Activated CD4-positive, CD25-positive, alpha-beta regulatory T cell treated with anti-CD3 and anti-CD28 coated beads, Interleukin-2, amount 50 U/mL, for 72 hours (primary cell): ENCODE results near the gene XRCC5.
"Not testable (repeated sequence)": the region's sequence is repeated elsewhere in the genome, so short reads cannot be mapped to it uniquely, and the experiment has no call there.

ENCODE experiments used
- DNase-seq: peaks from one replicate; pipeline ENCODE4 v3.0.0; 2021

Gene XRCC5

GRCh38 chr2:216108967-216109921, at the start of gene XRCC5:
XRCC5 (plus strand) TSS chr2:216109348; CDS start chr2:216109437, 89 bp downstream.
- peak; percentile 95 for DNase-seq

DNA sequence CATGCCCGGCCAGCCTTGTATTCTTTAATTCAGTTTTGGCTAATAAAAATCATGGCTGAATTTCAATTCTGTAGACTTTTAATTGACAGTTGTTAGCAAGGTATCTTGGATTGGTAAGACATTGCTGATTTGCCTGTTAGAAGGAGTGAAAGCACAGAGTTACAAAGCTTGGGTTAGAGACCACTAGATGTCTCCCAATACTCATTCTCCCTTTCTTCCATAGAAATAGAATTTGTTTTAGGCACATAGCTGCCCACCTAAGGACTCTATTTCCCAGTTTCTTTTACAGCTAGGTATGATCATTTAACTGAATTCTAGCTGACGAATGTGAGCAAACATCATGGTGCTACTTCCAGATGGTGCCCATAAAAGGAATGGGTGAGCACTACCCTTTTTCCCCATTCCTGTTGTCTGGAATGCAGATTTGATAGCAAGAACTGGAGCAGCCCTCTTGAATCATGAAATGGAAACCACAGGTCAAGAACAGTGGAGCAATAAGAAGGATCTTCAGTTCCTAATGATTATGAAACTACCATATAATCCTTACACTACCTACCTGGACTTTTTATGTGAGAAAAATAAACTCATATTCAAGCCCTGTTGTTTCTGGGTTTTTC, 45.0 kb upstream of the XRCC5 start:
- no peak for DNase-seq

DNA sequence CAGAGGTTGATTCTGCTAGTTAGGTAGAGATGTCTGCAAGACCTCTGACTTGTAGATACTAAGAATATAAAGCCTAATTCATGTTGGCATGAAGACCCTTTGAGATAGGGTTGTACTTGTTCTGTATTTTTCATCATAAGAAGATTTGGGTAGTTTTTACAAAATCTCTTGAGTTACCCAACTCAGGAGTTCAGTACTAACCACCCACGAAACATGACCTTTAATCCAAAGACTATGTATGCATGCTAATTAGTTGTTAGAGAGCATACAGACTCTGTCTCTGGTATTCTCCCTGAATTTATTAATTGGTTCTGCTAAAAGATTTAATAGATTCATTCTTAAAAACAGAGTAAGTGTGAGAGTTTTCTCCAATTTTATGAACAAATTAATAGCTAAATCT, 44.5 kb upstream of the XRCC5 start:
- no peak for DNase-seq

DNA sequence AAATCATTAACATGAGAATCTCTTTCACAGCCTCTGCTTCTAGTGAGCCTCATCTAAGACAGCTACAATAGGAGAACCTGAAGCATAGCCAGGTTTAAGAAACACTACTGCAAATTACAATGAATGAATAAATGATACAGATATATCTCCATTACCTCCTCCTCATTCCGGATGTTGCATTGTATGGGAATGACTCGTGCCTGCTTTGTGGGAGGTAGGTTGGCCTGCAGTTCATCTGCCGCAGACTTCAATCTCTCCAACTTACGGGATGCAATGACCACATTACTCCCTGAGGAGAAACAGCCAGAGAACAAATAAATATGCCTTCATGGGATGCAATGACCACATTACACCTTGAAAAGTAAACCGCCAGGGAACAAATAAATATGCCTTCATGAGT, 42.9 kb upstream of the XRCC5 start:
- no peak for DNase-seq

DNA sequence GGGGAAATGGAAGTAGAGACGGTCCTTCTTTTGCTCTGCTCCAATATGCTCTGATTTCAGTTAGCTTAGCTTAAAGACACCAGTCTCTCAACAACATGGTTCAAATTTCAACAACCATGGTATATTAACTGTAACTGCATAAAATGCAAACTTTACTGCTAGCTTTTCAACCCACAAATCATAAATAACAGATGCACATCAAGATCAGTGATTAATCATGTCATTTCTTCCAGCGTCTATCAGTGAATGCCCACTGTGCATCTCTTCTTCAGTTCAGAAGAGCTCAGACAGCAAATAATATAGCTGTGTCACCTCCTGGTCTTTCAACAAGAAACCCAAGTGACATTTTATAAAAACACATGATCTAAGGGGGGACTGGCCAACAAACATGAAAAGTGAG, 40.1 kb upstream of the XRCC5 start:
- DNase-seq, result no peak

- DNase-seq, result no peak
Measured at GRCh38 chr2:216070195-216070594, 39.0 kb upstream of the XRCC5 start.

DNA sequence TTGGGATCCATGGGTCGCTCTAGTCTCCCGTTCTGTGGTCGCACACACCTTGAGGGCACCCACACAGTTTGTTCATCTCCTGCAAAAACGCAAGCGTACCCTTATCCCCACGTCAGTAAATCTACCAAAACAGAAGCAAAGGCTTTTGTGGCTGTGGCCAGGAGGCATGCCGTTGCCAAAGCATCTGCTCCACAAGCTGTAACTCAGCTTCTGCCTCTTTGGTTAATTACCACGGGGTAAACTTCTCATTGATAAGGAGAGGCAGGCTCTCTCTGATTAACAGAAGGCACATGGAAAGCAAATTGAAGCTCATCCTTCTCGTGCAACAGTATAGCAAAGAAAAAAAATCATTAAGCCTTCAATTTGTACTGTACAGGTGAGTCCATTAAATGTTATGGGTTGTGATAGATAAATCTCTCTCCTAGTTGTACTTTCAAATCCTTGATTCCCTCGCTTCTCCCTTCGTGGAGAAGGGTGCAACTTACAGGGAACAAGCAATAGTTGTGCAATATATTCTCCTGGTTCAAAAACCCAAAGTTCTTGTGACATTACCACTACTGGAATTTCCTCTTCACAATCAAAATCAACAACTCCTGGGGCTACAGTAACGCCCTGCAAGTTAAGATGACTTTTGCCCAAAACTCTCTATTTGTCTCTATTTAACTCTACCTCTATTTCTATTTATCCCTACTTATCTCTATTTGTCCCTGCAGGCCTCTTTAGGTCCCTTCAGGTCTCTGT, 37.9 kb upstream of the XRCC5 start:
- no peak for DNase-seq

- DNase-seq, result no peak
Measured at GRCh38 chr2:216072473-216072872, 36.7 kb upstream of the XRCC5 start.

- no peak for DNase-seq
Measured at GRCh38 chr2:216073773-216074172, 35.4 kb upstream of the XRCC5 start.

DNA sequence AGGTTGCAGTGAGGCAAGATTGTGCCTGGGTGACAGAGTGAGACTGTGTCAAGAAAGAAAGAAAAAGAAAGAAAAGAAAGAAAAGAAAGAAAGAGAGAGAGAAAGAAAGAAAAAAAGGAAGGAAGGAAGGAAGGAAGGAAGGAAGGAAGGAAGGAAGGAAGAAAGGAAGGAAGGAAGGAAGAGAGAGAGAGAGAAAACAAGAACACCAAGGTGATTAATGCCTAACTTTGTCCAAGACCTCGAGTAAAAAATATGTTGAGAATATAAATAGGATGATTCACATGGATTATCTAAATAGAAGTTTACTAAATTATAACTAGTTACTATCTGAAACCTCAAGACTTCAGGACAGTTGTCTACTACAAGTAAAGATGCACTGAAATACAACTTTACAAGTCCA, 34.8 kb upstream of the XRCC5 start:
- no peak for DNase-seq

DNA sequence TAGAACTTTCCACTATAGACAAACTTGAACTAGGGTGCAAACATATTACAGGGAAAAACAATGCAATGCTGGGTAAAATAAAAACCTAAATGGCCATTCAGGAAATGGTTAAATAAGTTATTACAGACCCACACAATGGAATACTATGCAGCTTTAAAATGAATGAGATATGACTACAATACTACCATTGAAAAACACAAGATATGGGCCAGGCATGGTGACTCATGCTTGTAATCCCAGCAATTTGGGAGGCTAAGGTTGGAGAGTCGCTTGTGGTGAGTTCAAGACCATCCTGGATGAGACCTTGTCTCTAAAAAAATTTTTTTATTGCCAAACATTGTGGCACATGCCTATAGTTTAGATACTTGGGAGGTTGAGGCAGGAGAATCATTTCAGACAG, 34.4 kb upstream of the XRCC5 start:
- no peak for DNase-seq

DNA sequence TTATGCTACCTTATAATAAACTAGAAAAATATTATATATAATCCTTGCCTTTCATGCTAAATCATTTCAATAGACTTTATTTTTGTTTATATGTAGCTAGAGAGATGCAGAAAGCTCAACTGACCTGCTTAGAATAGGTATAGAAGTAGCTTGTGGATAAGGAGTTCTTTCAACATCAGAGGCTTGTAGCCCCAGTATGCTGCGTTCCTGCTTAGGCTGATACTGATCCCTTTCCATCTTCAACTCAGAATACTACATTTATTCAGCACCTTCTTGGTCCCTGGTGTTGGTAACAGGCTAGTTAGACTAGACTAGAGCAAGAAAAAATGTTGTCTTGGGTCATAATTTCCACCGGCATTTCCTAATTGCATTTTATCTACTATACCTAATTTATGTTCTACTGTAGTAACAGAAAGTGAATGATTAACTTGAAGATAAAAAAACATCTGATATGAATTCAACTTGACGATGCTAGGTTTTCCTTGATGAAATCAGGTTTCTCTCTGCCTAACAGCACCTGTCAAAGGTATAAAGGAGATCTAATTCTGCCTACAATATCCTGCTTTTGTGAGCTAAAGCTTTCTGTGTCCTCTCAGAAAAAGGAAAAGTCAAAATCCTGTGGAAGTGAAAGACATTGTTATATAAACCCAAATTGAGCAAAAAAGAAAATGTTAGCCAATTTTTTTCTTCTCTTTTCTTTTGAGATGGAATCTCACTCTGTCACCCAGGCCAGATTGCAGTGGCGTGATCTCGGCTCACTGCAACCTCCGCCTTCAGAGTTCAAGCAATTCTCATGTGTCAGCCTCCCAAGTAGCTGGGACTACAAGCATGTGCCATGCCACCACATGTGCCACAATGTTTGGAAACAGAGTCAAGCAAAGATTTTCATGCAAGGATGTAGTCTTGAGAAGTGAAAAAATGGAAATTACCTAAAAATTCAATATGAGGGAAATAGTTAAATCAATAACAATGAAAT, 33.4 kb upstream of the XRCC5 start:
- DNase-seq, result no peak

- no peak for DNase-seq
Measured at GRCh38 chr2:216078776-216079175, 30.4 kb upstream of the XRCC5 start.

- not testable (repeated sequence) for DNase-seq
Measured at GRCh38 chr2:216080048-216080447, 29.1 kb upstream of the XRCC5 start.

GRCh38 chr2:216081012-216081411, 28.1 kb upstream of the XRCC5 start:
- DNase-seq, result no peak

DNA sequence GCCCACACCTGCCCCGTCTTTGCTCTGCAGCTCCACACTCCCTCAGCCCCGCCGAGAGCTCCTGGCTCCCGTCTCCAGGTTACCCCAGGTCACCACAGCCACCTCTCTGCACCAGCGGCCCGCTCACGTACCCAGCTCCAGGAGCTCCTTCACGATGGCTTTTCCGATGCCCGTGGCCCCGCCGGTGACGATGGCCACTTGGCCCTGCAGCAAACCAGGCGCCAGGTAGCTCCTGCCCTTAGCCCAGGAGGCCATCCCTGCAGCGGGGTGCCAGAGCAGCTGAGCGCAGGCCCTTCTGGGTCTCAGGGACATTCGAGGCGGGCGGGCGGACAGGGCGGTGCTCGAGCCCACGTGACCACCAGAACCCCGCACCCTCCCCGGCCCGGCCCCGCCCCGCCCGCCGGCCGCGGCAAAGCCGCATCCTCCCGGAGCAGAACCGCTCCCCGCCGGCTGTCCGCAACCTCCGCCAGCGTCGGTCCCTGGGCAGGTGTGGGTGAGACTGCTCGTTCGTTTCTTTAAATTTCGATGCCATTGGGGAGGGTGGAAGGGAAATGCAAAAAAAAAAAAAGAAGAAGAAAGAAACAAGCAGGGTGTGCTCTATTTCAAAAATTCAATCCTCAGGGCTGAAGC, 27.5 kb upstream of the XRCC5 start, which contains the start of the genes PECR and TMEM169:
PECR (minus strand) TSS at position 323 of the 630 bp plus-strand sequence; CDS start at position 255, 68 bp downstream.
TMEM169 (plus strand) TSS at position 433 of the 630 bp plus-strand sequence. CDS start 14,045 bp downstream, outside the sequence.
- peak; percentile 83 for DNase-seq

GRCh38 chr2:216082117-216082711, 26.9 kb upstream of the XRCC5 start:
- no peak for DNase-seq

GRCh38 chr2:216082805-216083204, 26.3 kb upstream of the XRCC5 start:
- no peak for DNase-seq

- DNase-seq, result no peak
Measured at GRCh38 chr2:216083464-216084281, 25.5 kb upstream of the XRCC5 start.

DNA sequence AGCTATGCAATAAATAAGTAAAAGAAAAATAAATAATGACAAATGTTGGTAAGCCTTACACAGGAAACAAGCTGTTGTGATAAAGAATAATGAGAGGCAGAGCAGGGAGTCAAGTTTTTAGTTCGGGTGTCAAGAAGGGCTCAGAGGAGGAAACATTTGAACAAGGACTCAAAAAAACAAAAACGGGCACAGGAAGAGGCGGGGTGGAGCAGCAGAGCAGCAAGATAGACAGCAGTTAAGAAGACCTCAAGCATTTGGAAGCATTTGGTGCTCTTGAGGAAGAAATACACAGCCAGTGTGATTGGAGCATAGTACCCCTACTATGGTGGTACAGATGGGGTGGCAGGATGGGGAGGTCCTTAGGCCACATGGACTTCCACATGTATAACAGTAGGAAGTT, 24.6 kb upstream of the XRCC5 start:
- no peak for DNase-seq
